Putamen (tissue), 1 donor: ENCODE measurements around the gene ELMO1.

Experiments
- DNase-seq: peaks from one replicate; pipeline ENCODE4 v3.0.0-alpha.2; 2016; ENCODE audit warnings: low spot score

The ELMO1 gene

DNA sequence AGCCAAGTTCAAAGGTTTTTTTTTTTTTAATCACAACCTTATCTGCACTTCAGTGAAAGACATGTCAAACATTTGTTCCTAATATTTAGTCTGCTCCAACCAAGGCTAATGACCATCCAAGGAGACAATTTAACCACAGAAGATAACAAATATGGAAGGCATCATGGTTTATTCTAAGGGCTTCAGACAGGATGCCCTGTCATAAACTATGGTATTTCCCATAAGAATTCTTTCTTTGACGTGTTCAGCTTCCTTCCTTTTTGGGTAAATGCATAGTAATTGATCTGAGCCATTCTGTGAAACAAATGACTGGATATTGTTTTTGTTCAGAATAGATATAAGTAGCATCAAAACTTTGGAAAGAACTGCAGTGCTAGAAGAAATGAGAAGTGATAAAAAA lies 397.9 kb downstream of the ELMO1 start:
- no peak for DNase-seq

DNA sequence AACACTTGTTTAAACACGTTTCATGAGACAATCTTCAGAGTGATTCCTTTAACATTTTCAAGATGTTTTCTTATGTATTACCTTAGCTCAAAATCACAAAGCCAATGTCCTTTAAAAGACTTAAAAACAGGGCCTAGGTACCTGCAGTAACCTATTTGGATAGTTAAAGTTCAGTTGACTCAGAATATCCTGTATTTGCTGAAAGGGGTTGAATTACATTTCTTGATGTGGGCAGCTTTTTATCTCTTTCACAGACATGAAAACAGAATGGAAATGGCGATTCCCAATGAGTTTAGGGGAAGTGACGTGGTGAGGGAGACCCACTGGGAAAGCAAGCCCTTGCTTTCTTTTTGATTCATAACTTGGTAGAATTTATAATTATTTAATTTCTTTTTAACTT lies 400.0 kb downstream of the ELMO1 start:
- DNase-seq: no peak

DNA sequence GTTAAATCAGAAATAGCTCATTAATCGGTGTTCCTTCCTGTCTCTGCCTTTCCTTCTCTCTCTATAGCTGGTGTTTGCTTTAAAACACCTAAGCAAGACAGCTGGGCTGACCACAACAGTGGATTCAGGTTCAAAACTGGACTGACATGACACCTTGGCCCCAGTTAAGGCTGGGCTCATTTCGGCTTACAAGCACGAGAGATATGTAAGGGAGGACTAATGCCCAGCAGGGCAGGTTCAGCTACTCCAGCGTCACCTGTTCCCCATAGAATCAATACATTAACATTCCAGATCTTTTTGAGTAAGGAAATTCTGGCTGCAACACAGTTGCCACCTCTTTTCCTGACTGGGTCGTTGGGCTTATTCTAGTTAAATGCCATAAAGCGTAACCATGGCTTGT lies 401.4 kb downstream of the ELMO1 start:
- no peak for DNase-seq

GRCh38 chr7:37046531-37047079 lies 402.1 kb downstream of the ELMO1 start:
- DNase-seq: no peak

DNA sequence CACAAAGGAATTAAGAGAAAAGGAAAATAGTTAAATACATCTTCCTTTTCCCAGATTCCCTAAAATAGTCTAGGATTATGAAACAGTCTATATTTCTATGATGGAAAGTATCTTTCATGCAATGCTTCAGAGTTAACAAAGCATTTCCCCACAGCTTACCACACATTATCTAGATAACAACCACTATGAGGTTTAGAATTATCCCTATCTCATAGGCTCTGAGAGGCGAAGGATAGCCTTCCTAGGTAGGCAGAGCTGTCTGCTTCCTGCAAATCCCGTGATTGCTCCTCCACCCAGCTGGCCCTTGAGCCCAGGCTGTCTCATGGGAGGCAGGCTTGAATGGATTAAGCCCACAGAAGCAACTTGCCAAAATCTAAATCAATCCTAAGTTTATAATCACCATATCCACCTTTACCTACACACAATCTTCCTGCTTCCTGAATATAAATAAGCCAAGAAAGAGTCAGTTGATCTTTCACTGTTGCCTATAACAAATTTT lies 402.9 kb downstream of the ELMO1 start:
- DNase-seq: no peak

DNA sequence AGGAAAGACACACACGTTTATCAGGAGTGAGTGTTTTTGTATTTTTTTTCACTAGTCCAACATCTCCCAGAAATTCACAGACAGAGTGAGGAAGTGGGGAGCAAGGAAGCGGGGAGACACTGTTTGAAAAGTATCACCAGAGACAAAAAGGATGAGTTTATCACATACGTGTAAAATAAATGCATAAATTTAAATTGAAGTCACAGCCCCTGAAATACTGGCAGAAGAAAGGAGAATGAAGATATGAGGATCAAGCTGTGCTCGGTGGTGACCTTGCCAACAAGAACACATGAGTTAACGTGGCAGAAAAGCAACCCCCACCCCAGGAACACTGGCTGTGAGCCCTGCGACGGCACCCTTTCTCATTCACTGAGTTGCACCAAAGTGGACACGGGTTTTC lies 407.2 kb downstream of the ELMO1 start:
- no peak for DNase-seq

DNA sequence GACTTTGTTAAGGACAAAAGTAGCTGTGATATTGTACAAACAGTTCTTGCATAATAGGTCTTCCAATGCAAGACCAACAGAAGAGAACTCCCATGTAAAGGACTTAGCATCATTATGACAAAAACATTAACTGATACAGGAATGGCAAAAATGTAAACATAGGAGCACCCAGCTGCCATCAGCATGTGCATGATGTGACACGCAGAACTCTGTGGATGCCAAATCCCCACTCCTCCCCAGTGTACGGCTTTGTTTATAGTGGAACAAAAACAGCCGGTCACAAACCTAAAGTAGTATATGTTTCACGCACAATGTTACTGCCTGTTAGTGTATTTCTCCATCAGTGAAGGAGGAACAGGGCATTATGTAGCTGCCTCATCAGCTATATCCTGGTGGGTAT lies 408.3 kb downstream of the ELMO1 start:
- DNase-seq: no peak

DNA sequence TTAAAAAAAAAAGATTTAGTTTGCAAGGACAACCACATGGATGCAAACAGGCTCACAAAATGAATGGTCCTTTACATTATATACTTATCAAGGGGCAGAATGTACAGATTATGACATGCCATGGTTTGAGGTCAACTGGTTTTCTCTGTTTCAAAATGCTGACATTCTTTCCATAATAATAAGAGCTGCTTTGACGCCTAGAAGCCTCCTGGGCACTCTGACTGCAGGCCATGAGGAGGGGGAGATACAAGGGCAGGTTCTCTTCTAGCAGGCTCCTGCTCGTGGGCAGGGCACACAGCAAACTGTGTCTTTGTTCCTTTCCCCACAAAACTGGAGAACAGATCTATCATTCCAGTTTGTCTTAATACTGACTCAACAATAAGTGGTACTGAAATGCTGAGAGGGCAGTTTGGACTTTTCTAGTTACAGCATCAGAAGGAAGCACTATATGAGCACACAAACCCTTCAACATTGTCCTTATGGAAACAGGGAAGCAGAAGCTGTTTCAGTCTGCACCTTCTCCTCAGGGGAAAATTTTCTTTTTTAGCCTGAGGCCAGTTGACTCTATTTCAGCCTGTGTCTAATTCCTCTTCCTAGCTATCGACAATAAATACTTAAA lies 409.4 kb downstream of the ELMO1 start:
- no peak for DNase-seq

DNA sequence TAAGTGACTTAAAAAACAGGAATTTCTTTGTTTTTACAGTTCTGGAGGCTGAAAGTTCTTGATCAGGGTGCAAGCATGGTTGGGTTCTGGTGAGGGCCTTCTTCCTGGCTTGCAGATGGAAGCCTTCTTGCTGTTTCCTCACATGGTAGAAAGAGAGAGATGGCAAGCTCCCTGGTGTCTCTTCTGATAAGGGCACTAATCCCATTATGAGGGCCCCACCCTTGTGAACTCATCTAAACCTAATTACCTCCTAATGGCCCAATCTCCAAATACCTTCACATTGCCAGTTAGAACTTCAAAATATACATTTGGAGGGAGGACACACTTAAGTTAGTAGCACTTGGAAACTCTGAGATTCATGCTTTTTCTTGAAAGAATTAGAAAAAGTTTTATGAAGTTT lies 410.0 kb downstream of the ELMO1 start:
- DNase-seq: no peak

- no peak for DNase-seq
Observed at GRCh38 chr7:37037286-37037685, 411.4 kb downstream of the ELMO1 start.

- DNase-seq: no peak
Observed at GRCh38 chr7:37035631-37036030, 413.0 kb downstream of the ELMO1 start.

GRCh38 chr7:37033141-37033540 lies 415.5 kb downstream of the ELMO1 start:
- DNase-seq: peak; percentile 54

- DNase-seq: no peak
Observed at GRCh38 chr7:37032258-37032601, 416.4 kb downstream of the ELMO1 start.

- DNase-seq: peak; percentile 86
Observed at GRCh38 chr7:37031571-37032257, 416.9 kb downstream of the ELMO1 start.

- DNase-seq: no peak
Observed at GRCh38 chr7:37028909-37029440, 419.7 kb downstream of the ELMO1 start.

DNA sequence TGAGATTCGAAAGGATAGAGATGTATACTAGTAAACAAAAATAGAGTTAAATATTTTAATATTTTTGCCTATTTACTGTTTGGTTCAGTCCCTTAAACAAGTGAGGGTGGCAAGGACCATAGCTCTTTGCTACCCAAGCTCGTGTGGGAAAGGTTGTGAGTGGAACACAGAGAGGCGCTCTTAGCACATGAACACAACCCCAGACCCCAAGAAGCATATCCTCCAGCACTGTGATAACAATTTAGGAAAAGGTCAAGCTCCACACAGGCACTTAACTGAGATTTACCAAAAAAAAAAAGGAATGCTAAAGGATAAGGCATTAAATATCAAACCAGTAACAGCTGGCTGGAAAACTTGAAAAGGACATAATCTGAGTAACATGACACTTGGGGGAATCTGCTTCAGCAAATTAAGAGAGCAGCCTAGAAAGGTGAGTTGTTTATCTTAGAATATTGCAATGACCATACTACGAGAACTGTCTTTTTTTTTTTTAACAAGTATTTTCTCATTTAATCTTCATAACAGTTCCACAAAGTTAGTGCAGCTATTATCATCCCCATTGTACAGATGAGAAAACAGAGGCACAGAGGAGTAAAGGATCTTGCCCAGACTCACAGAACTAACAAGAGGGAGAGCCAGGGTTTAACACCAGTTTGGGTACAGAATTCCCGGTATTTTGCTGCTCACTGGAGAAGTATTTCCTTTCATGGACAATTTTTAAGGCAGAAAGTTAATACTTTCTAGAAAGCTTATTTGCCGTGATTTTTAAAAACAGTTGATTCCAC lies 420.9 kb downstream of the ELMO1 start:
- no peak for DNase-seq

- DNase-seq: no peak
Observed at GRCh38 chr7:37027104-37027503, 421.6 kb downstream of the ELMO1 start.

GRCh38 chr7:37018954-37019353 lies 429.7 kb downstream of the ELMO1 start:
- DNase-seq: no peak

GRCh38 chr7:37016064-37016878 lies 432.4 kb downstream of the ELMO1 start:
- DNase-seq: no peak

DNA sequence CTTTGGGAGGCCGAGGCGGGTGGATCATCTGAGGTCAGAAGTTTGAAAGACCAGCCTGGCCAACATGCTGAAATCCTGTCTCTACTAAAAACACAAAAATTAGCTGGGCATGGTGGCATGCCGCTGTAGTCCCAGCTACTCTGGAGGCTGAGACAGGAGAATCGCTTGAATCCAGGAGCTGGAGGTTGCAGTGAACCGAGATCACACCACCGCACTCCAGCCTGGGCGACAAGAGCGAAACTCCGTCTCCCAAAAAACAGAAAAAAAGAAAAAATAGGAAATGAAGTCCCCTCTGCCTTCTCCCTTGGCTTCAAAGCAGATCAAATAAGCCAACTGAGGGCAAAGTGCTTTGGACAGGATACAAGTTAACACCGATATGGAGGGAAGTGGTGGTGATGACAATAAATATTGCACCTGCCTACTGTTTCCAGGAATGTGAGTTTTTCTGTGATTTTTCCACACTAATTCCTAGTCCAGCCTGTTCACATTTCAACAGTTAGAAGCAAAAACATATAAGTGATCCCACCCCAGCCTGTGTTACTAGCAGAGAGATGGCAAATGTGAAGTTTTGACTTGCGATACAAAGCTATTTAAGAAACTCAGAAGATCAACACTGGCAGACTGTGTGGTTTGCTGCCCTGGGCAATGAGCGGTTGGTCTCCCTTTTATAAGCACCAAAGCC lies 433.2 kb downstream of the ELMO1 start:
- DNase-seq: no peak

DNA sequence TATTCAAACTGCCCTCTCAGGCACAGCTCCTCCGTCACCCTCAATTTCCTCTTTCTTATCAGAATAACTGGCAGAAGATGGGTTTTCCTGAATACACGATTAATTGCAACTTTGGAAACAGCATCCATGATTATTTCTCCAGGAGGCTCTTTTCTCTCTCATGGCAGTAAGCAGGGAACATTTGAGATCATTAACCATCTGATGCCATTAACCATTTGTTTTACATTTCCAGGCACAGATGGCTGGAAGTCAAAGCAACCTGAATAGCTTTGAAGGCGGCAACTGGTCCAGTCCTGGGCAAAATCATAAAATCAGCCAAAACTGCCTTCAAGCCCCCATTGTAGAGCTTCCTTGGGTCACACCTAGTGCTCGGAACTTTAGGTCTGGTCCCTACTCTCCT lies 434.9 kb downstream of the ELMO1 start:
- DNase-seq: no peak
